ENCODE results near the gene ALG3. TPM values are rescaled to one million over a fixed set of nuclear protein-coding genes. Genes with fewer than 3 reads are reported as not detected.

The ALG3 gene
- total RNA-seq, 1 donor from 2014 or later = 19.6 TPM

DNA sequence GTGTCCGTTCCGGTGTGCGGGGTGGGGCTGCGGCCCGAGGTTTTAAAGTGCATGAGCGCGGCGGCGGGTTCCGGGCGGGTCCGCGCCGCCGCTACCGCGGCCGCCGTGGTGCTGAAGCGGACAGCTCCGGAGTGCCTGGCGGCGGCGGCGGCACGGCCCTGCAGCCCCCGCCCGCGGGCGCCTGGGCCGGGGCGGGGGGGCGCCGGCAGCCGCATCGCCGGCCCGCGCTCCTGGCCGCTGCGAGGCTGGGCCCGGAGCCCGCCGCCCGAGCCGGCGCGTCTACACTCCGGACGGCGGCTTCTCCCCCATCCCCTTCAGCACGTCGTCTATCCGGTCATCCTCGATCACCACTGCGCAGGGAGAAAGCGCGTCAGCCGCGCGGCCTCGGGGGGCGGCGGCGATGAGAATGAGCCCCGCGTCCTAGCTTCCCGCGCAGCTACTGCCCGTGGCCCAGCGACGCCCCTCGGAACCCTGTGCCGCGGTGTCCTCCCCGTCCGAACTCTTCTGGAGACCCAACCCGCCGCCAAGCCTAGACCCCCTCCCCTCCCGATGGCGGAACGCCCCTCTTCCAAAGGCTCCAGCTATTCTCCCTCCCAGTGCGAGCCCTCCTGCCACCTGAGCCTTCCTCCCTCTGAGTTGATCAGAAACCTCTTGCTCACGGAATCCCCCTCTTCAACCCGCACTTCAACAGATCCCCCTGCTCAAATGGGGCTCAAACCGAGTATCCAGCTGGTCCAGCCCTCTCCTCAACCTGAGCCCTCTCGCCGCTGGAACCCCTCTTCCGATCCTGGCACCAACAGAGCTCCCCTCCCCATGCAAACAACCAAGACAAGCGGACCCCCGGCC is 11.3 kb upstream of the ALG3 start:
- DNase-seq = peak; percentile 67

- DNase-seq = no peak
Observed at GRCh38 chr3:184259396-184259877, 10.7 kb upstream of the ALG3 start.

DNA sequence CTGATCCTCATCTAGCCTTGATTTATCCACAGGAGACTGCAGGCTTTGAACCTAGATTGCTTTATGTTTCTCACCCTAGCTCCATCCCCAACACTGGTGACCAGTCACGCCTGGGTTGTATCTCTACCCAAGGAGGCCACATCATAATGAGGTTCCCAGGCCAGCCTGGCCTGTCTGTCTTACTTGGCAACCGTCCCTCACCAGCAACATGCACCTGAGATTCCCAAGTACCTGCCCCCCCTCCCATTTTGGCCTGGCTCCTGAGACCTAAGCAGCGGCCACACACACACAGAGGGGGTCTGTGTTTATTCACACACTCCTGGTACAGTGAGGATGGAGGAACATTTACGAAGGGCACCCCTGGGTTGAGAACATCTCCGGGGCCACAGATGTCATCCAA is 10.2 kb upstream of the ALG3 start:
- no peak for DNase-seq

DNA sequence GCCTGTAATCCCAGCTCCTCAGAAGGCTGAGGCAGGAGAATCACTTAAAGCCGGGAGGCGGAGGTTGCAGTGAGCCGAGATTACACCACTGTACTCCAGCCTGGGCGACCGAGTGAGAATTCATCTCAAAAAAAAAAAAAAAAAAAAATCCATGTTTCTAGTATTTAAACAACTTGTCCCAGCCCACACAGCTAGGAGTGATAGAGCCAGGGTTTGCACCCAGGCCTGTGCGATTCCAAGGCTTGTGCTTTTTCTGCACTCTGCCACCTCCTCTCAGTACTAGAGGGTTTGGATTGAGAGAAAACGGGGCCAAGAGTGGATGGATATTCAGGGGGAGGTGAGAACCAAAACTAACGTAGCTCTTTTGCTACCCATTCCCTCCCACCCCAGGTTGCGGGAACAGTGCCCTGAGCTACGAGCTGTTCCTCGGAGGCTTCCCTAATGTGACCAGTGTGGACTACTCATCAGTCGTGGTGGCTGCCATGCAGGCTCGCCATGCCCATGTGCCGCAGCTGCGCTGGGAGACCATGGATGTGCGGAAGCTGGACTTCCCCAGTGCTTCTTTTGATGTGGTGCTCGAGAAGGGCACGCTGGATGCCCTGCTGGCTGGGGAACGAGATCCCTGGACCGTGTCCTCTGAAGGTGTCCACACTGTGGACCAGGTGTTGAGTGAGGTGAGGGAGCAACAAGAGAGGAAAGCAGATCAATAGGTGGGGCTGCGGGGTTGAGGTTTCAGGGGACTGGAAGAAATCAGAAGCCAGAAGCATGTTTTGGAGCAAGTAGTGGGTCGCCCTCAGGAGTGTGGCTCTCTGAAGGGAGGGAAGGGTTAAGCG is 8.5 kb upstream of the ALG3 start:
- DNase-seq = no peak

- DNase-seq = no peak
Observed at GRCh38 chr3:184255291-184256039, 6.7 kb upstream of the ALG3 start.

- DNase-seq = peak; percentile 85
Observed at GRCh38 chr3:184250167-184250828, 1.5 kb upstream of the ALG3 start.

GRCh38 chr3:184249412-184250166 is 827 bp upstream of the ALG3 start, which contains the start of gene EEF1AKMT4:
EEF1AKMT4 (plus strand) TSS chr3:184249672; CDS start chr3:184249695, 23 bp downstream.
- DNase-seq = peak; percentile 97

GRCh38 chr3:184242297-184242685 is 6.5 kb downstream of the ALG3 start:
- DNase-seq = no peak

- DNase-seq = no peak
Observed at GRCh38 chr3:184241447-184242296, 7.1 kb downstream of the ALG3 start.

- no peak for DNase-seq
Observed at GRCh38 chr3:184241141-184241446, 7.7 kb downstream of the ALG3 start.

- peak; percentile 73 for DNase-seq
Observed at GRCh38 chr3:184240384-184241140, 8.2 kb downstream of the ALG3 start.

DNA sequence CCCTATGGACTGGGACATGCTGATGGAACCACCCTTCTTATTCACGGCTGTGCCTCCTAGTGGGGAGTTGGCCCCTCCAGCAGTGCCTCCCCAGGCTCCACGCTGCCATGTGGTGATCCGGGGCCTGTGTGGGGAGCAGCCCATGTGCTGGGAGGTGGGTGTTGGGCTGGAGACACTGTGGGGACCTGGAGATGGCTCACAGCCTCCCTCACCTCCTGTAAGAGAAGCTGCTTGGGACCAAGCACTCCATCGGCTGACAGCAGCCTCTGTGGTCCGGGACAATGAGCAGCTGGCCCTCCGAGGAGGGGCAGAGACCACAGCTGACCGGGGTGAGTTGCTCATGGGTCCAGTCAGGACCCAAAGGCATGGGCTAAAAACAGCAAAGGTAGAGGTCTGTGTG is 9.1 kb downstream of the ALG3 start:
- DNase-seq = no peak

DNA sequence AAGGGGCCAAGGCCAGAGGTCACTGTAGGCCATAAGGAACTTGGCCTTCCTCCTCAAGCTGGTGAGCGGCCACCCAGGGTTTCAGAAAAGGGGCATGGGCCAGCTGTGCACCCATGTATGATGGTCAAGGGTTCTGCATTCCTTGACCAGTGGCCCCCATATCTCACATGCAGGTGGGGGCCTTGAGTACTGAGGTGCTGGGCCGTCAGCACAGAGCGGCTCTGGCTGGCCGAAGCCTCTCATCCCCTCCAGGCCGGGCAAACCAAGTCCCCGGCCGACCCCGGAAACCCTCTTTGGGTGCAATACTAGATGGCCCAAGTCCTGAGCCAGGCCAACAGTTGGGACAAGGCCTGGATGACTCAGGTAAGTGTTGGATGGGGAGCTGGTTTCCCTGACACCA is 9.5 kb downstream of the ALG3 start:
- no peak for DNase-seq

GRCh38 chr3:184238246-184238818 is 10.4 kb downstream of the ALG3 start:
- no peak for DNase-seq

GRCh38 chr3:184237807-184238206 is 11.0 kb downstream of the ALG3 start:
- no peak for DNase-seq

DNA sequence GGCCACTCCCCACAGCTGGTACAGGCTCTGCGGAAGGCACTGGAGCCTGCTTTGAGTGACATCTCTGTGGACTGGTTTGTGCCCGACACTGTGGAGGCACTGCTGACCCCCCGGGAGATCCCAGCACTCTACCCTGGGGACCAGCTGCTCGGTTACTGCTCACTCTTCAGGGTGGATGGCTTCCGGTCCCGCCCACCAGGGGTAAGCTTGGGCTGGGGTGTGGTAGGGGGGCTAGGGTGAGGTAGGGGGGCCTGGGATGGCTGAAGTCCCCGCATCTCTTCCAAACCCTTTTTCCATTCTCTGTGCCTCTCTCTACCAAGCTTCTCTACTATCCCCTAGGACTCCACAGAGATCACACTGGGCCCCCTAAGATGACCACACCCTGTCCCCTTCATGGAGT is 11.6 kb downstream of the ALG3 start:
- DNase-seq = no peak

GRCh38 chr3:184236636-184237035 is 12.1 kb downstream of the ALG3 start:
- DNase-seq = no peak

DNA sequence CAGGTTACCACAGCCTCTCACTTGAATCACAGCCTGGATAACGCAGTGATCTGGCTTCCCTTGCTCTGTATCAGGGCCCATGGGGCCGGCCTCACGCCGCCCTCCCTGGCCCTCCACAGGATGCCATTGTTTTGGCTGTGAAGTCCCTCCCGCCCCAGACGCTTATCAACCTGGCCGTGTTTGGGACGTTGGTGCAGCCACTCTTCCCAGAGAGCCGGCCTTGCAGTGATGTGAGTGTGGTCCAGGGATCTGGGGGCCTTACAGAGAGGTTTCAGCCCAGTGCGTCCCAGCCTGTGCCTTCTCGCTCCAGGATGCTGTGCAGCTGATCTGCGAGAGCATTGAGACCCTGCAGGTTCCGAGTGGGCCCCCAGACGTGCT is 12.7 kb downstream of the ALG3 start:
- DNase-seq = no peak

GRCh38 chr3:184235381-184236032 is 13.3 kb downstream of the ALG3 start:
- no peak for DNase-seq
